Astrocyte (in vitro differentiated cells and primary cell): ENCODE measurements around the gene RBP3. TPM values are rescaled to one million over a fixed set of nuclear protein-coding genes. Genes with fewer than 3 reads are reported as not detected.

Source experiments
- DNase-seq: peaks from one replicate; pipeline ENCODE4 v3.0.0-alpha.2; 2010; ENCODE audit warnings: low read depth
- FAIRE-seq: peaks from 2 replicates; lab custom pipeline; 2011; peaks lifted over from hg19 to GRCh38; lab: Jason Lieb, UNC
- H2AFZ ChIP-seq: 2 replicates; pipeline ENCODE4 v1.6.0; 2012; ENCODE audit warnings: low read depth, low read length, inconsistent platforms
- H3K27ac ChIP-seq: 2 replicates; pipeline ENCODE4 v1.5.1; 2011; ENCODE audit warnings: low read depth, low read length, inconsistent platforms
- H3K27me3 ChIP-seq: 2 replicates; pipeline ENCODE4 v1.6.0; 2011; ENCODE audit warnings: low read length, inconsistent platforms; ENCODE audit not compliant: insufficient read depth
- H3K36me3 ChIP-seq: 2 replicates; pipeline ENCODE4 v1.5.1; 2011; ENCODE audit warnings: low read length, inconsistent platforms; ENCODE audit not compliant: insufficient read depth
- H3K4me1 ChIP-seq: 2 replicates; pipeline ENCODE4 v1.5.1; 2011; ENCODE audit warnings: low read length, inconsistent platforms; ENCODE audit not compliant: insufficient read depth
- H3K4me2 ChIP-seq: 2 replicates; pipeline ENCODE4 v1.6.0; 2012; ENCODE audit warnings: low read length, inconsistent platforms
- H3K4me3 ChIP-seq: 2 replicates; pipeline ENCODE4 v1.5.1; 2011; ENCODE audit warnings: low read depth, mild to moderate bottlenecking, low read length, inconsistent platforms; ENCODE audit not compliant: insufficient read depth
- H3K79me2 ChIP-seq: 2 replicates; pipeline ENCODE4 v1.6.0; 2012; ENCODE audit warnings: mild to moderate bottlenecking, low read length, inconsistent platforms; ENCODE audit not compliant: insufficient read depth
- H3K9ac ChIP-seq: 2 replicates; pipeline ENCODE4 v1.6.0; 2012; ENCODE audit warnings: mild to moderate bottlenecking, low read length, inconsistent platforms
- H3K9me3 ChIP-seq: 2 replicates; pipeline ENCODE4 v1.5.1; 2012; ENCODE audit warnings: low read depth, mild to moderate bottlenecking, low read length, inconsistent platforms; ENCODE audit not compliant: insufficient read depth
- H4K20me1 ChIP-seq: 2 replicates; pipeline ENCODE4 v1.6.0; 2012; ENCODE audit warnings: low read length, inconsistent platforms; ENCODE audit not compliant: insufficient read depth
- H3K27ac Mint-ChIP-seq: one replicate; pipeline ENCODE4 v1.8.0; 2021; ENCODE audit warnings: mild to moderate bottlenecking, mixed read lengths; ENCODE audit not compliant: unreplicated experiment
- H3K27me3 Mint-ChIP-seq: one replicate; pipeline ENCODE4 v1.8.0; 2021; ENCODE audit warnings: low read depth, mixed read lengths; ENCODE audit not compliant: unreplicated experiment
- H3K36me3 Mint-ChIP-seq: one replicate; pipeline ENCODE4 v1.8.0; 2021; ENCODE audit warnings: low read depth, mixed read lengths; ENCODE audit not compliant: unreplicated experiment
- H3K4me1 Mint-ChIP-seq: one replicate; pipeline ENCODE4 v1.8.0; 2021; ENCODE audit warnings: low read depth, mixed read lengths; ENCODE audit not compliant: unreplicated experiment
- H3K4me3 Mint-ChIP-seq: one replicate; pipeline ENCODE4 v1.8.0; 2021; ENCODE audit warnings: mild to moderate bottlenecking, moderate library complexity, mixed read lengths; ENCODE audit not compliant: unreplicated experiment
- H3K9me3 Mint-ChIP-seq: one replicate; pipeline ENCODE4 v1.8.0; 2021; ENCODE audit warnings: mild to moderate bottlenecking, mixed read lengths; ENCODE audit not compliant: unreplicated experiment
- CTCF ChIP-seq: IDR thresholded peaks from 2 replicates; pipeline ENCODE4 v1.5.1; 2011; ENCODE audit warnings: low read depth, mild to moderate bottlenecking, inconsistent platforms, low read length, moderate library complexity; ENCODE audit not compliant: insufficient read depth
- EZH2 ChIP-seq: IDR thresholded peaks from 2 replicates; pipeline ENCODE4 v1.6.1; 2012; ENCODE audit warnings: mild to moderate bottlenecking, low read length, inconsistent platforms; ENCODE audit not compliant: insufficient read depth
- total RNA-seq: library from RNA; stranded (reverse); gene quantifications from 2 replicates; pipeline ENCODE4 v1.2.1, GENCODE V29; 2021

RBP3 gene
- total RNA-seq, 1 donor from 2014 or later = not detected

GRCh38 chr10:47305566-47305965 lies 42.6 kb upstream of the RBP3 start:
- H3K9me3 ChIP-seq = no peaks in the 10 kb centered on the region
- no peaks in the 10 kb centered on the region for H3K36me3 ChIP-seq
- H2AFZ ChIP-seq = no peak overlapping the region
- TF ChIP-seq CTCF (no peak), EZH2 (no peak)
- no peak overlapping the region for H3K27ac ChIP-seq
- no peak overlapping the region for H3K4me3 Mint-ChIP-seq
- peaks cover 78% of the 10 kb centered on the region for H3K27me3 Mint-ChIP-seq
- H3K27ac Mint-ChIP-seq = no peak overlapping the region
- DNase-seq (no peak), FAIRE-seq (no peak)
- peaks cover 24% of the 10 kb centered on the region for H3K27me3 ChIP-seq
- H3K4me1 ChIP-seq = no peaks in the 10 kb centered on the region
- no peak overlapping the region for H3K9ac ChIP-seq
- no peaks in the 10 kb centered on the region for H4K20me1 ChIP-seq
- H3K36me3 Mint-ChIP-seq = no peaks in the 10 kb centered on the region
- H3K4me3 ChIP-seq = no peak overlapping the region
- H3K4me2 ChIP-seq = no peak overlapping the region
- H3K4me1 Mint-ChIP-seq = peaks cover 2% of the 10 kb centered on the region
- H3K9me3 Mint-ChIP-seq = no peaks in the 10 kb centered on the region
- no peaks in the 10 kb centered on the region for H3K79me2 ChIP-seq

- no peak for FAIRE-seq
- TF ChIP-seq CTCF = no peak
- no peak for TF ChIP-seq EZH2
These were observed 41.6 kb upstream of the RBP3 start for GRCh38 chr10:47306387-47307210.

GRCh38 chr10:47307381-47307780 lies 40.8 kb upstream of the RBP3 start:
- no peak overlapping the region for H3K4me3 ChIP-seq
- TF ChIP-seq EZH2 (no peak), CTCF (no peak)
- H3K4me1 ChIP-seq = no peaks in the 10 kb centered on the region
- no peak overlapping the region for H3K9ac ChIP-seq
- no peak for FAIRE-seq
- H3K79me2 ChIP-seq = no peaks in the 10 kb centered on the region
- H3K9me3 ChIP-seq = no peaks in the 10 kb centered on the region
- peaks cover 15% of the 10 kb centered on the region for H3K27me3 ChIP-seq
- no peak overlapping the region for H3K4me3 Mint-ChIP-seq
- no peaks in the 10 kb centered on the region for H4K20me1 ChIP-seq
- DNase-seq = no peak
- H3K4me1 Mint-ChIP-seq = peaks cover 5% of the 10 kb centered on the region
- H3K27me3 Mint-ChIP-seq = peaks cover 64% of the 10 kb centered on the region
- no peaks in the 10 kb centered on the region for H3K36me3 Mint-ChIP-seq
- H2AFZ ChIP-seq = no peak overlapping the region
- no peak overlapping the region for H3K27ac Mint-ChIP-seq
- no peak overlapping the region for H3K4me2 ChIP-seq
- no peaks in the 10 kb centered on the region for H3K9me3 Mint-ChIP-seq
- H3K27ac ChIP-seq = no peak overlapping the region
- H3K36me3 ChIP-seq = no peaks in the 10 kb centered on the region

More at GRCh38 chr10:47306387-47307210, 41.6 kb upstream of the RBP3 start:
- no peak for DNase-seq
- peaks cover 72% of the 10 kb centered on the region for H3K27me3 Mint-ChIP-seq
- Histone ChIP-seq H3K4me2 (no peak overlapping the region), H3K79me2 (no peaks in the 10 kb centered on the region), H2AFZ (no peak overlapping the region), H3K4me1 (no peaks in the 10 kb centered on the region), H3K9ac (no peak overlapping the region), H3K27me3 (peaks cover 20% of the 10 kb centered on the region), H4K20me1 (no peaks in the 10 kb centered on the region), H3K27ac (no peak overlapping the region), H3K9me3 (no peaks in the 10 kb centered on the region), H3K36me3 (no peaks in the 10 kb centered on the region), H3K4me3 (no peak overlapping the region)
- peaks cover under 1% of the 10 kb centered on the region for H3K4me1 Mint-ChIP-seq
- H3K36me3 Mint-ChIP-seq = no peaks in the 10 kb centered on the region
- H3K27ac Mint-ChIP-seq = no peak overlapping the region
- H3K9me3 Mint-ChIP-seq = no peaks in the 10 kb centered on the region
- no peak overlapping the region for H3K4me3 Mint-ChIP-seq
